T-cell (primary cell): Measurements from ENCODE around the gene MMP10. TPM values are rescaled to one million over a fixed set of nuclear protein-coding genes. Genes with fewer than 3 reads are reported as not detected.
"Not testable (repeated sequence)": the region's sequence is repeated elsewhere in the genome, so short reads cannot be mapped to it uniquely, and the experiment has no call there.

Experiments
- ATAC-seq, 4 experiments: fragments of 200-7000 bp in 3 of 4; fragments of 150-1000 bp in 1 of 4; cut with Tn5 transposase; replicated peaks in 1 of 4; 1 replicate in 3 of 4; 2 replicates in 1 of 4; pipeline ENCODE4 v1.10.0; 2021; ENCODE audit warnings: moderate library complexity in 3 of 4, mild to moderate bottlenecking in 2 of 4, moderate number of reproducible peaks in 1 of 4
- CTCF ChIA-PET, 2 donors: fragments of 300-600 bp; sonication (Branson Sonifier 250); formaldehyde crosslinking; loops; one replicate each; lab custom pipeline; 2022; ENCODE audit warnings: antibody characterized with exemption in 2 of 2; lab: Charles Lee
- POLR2A ChIA-PET, 2 donors: fragments of 300-600 bp; sonication (Branson Sonifier 250); formaldehyde crosslinking; loops; one replicate each; lab custom pipeline; 2022; ENCODE audit warnings: antibody characterized with exemption in 2 of 2; lab: Charles Lee
- DNase-seq, 35 experiments: peaks; one replicate each; pipeline versions ENCODE4 v3.0.0 to v3.0.0-alpha.2; 2013 to 2023
- H3K27ac ChIP-seq: one replicate; pipeline ENCODE4 v1.5.1; 2013; ENCODE audit warnings: low read length
- H3K27me3 ChIP-seq, 2 experiments: replicated peaks in 1 of 2; 1 replicate in 1 of 2; 2 replicates in 1 of 2; pipeline versions ENCODE4 v1.6.1 to v1.7.0; 2013; ENCODE audit warnings: low read length in 1 of 2, mixed read lengths in 1 of 2; ENCODE audit not compliant: control insufficient read depth in 2 of 2, insufficient read depth in 2 of 2; ENCODE audit errors: extremely low read depth in 1 of 2
- H3K36me3 ChIP-seq, 2 donors: 1 replicate in 1 of 2; 2 replicates in 1 of 2; pipeline versions ENCODE4 v1.6.1 to v1.7.0; 2013; ENCODE audit warnings: low read length in 1 of 2; ENCODE audit not compliant: control insufficient read depth in 2 of 2, insufficient read depth in 1 of 2; ENCODE audit errors: extremely low read depth in 1 of 2
- H3K4me1 ChIP-seq, 2 experiments: 1 replicate in 1 of 2; 2 replicates in 1 of 2; pipeline versions ENCODE4 v1.6.1 to v1.7.0; 2013; ENCODE audit warnings: low read length in 2 of 2, mixed read lengths in 1 of 2; ENCODE audit not compliant: insufficient read depth in 2 of 2, control insufficient read depth in 1 of 2; ENCODE audit errors: extremely low read depth in 1 of 2
- H3K4me3 ChIP-seq, 2 donors: 1 replicate in 1 of 2; 2 replicates in 1 of 2; pipeline versions ENCODE4 v1.5.1 to v1.7.0; 2013; ENCODE audit warnings: mild to moderate bottlenecking in 2 of 2, low read length in 1 of 2, moderate library complexity in 1 of 2; ENCODE audit not compliant: control insufficient read depth in 1 of 2; ENCODE audit errors: extremely low read depth in 1 of 2
- H3K9me3 ChIP-seq: 2 replicates; pipeline ENCODE4 v1.7.0; 2013
- H3K27ac Mint-ChIP-seq, 2 donors: one replicate each; pipeline ENCODE4 v1.8.0; 2020 to 2021; ENCODE audit warnings: mild to moderate bottlenecking in 2 of 2, mixed read lengths in 2 of 2
- H3K27me3 Mint-ChIP-seq, 2 donors: one replicate each; pipeline ENCODE4 v1.8.0; 2021 to 2022; ENCODE audit warnings: mixed read lengths in 2 of 2
- H3K36me3 Mint-ChIP-seq: one replicate; pipeline ENCODE4 v1.8.0; 2021; ENCODE audit warnings: mixed read lengths
- H3K4me1 Mint-ChIP-seq, 3 donors: one replicate each; pipeline ENCODE4 v1.8.0; 2020 to 2022; ENCODE audit warnings: mixed read lengths in 3 of 3, mild to moderate bottlenecking in 1 of 3
- H3K4me3 Mint-ChIP-seq, 3 donors: one replicate each; pipeline ENCODE4 v1.8.0; 2020 to 2022; ENCODE audit warnings: mild to moderate bottlenecking in 3 of 3, mixed read lengths in 3 of 3, moderate library complexity in 3 of 3
- H3K9me3 Mint-ChIP-seq, 3 donors: one replicate each; pipeline ENCODE4 v1.8.0; 2020 to 2022; ENCODE audit warnings: mixed read lengths in 3 of 3
- WGBS: methylation state at CpG from one replicate; pipeline ENCODE4 v1.1.5; 2013; ENCODE audit warnings: missing lambda C conversion rate; ENCODE audit not compliant: insufficient coverage; 5-methylcytosine and 5-hydroxymethylcytosine counted together
- total RNA-seq, 35 experiments: library from RNA in 6 of 35; stranded (reverse) in 6 of 35; fragments of 120-200 nt in 1 of 35; gene quantifications; one replicate each; pipeline versions ENCODE4 v1.2.1 to v1.2.4 and lab custom pipeline; 2013 to 2026

Gene MMP10
- total RNA-seq, 5 donors from 2014 or later (not counting 1 experiment from before 2014, with no cell fraction given): not detected

DNA sequence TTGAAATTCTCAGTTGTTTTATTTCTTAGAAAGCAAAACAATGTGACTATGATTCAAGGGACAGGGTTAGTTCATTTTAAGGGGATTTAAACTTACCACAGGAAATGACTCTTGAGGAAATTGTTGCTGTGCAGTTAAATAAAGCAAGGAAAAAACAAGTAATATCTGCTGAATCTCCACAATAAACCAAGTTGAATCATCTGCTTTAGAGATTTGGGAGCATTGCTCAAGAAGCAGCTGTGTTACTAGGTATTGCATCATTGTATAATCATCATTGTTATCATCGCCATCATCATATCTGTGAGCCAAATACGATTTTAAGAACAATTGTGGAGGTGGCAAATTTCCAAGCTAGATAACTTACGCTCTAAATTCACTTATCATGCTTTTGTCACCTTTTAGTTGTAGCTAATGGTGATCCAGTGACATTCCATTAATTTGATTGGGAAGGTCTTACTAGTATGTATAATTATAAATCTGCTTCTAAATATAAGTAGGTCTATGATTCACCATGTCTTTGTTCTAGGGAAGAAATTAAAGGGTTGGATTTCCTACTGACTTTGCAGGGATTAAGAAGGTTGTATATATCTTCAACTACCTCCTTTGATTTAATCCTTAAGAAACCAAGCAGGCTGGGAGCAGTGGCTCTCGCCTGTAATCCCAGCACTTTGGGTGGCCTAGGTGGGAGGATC, 19.9 kb downstream of the MMP10 start:
- Histone ChIP-seq H3K27me3 (peaks cover 0 to 2% of the 10 kb centered on the region in 2 experiments), H3K4me3 (no peak overlapping the region), H3K36me3 (no peaks in the 10 kb centered on the region), H3K27ac (no peak overlapping the region), H3K4me1 (no peaks in the 10 kb centered on the region), H3K9me3 (no peaks in the 10 kb centered on the region)
- no peaks in the 10 kb centered on the region for H3K9me3 Mint-ChIP-seq
- DNase-seq (no peak), ATAC-seq (no peak)
- POLR2A ChIA-PET: no interaction called here
- no peak overlapping the region for H3K4me3 Mint-ChIP-seq
- H3K36me3 Mint-ChIP-seq: no peaks in the 10 kb centered on the region
- no peak overlapping the region for H3K27ac Mint-ChIP-seq
- no peaks in the 10 kb centered on the region for H3K4me1 Mint-ChIP-seq
- no CpG with 5 or more reads among the region's 4 CpGs for WGBS
- CTCF ChIA-PET: no interaction called here
- H3K27me3 Mint-ChIP-seq: peaks cover 10 to 27% of the 10 kb centered on the region in 2 donors

DNA sequence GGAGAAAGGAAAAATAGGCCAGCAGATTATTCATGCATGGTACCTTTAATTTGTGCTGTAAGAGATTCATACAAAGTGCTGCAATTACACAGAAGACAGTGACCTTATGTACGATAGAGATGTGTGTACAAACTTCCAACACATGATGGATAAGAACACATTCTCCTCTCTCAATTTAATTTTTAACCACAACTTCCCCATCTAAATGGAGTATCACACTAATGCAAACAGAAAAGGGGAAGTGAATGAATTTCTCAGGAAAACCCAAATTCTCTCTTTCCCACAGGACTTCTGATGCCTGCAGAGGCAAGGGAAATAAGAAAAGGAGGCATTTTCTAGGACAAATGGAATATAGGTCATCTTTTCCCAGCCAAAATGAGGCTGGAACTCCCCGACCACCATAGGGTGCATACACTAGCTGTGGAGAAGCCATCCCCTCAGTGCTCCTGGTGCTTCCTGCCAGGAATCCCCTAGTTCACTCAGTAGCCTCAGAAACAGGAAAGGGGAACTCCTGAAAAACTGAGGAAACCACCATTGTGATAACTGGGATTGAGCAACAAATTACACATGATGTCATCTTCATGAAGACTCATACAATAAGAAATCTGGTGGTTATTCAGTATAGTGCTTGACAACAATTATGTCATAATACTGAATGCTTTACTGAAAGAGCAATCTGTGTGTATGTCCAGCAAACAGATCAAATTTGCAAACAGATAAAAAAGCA, 22.4 kb downstream of the MMP10 start:
- ATAC-seq (no peak), DNase-seq (no peak)
- H3K4me3 ChIP-seq: no peak overlapping the region
- H3K36me3 ChIP-seq: no peaks in the 10 kb centered on the region
- H3K9me3 ChIP-seq: peaks cover 2% of the 10 kb centered on the region
- Mint-ChIP-seq H3K4me1 (no peaks in the 10 kb centered on the region), H3K4me3 (no peak overlapping the region), H3K27ac (no peak overlapping the region), H3K9me3 (no peaks in the 10 kb centered on the region), H3K36me3 (no peaks in the 10 kb centered on the region), H3K27me3 (peaks cover 18 to 32% of the 10 kb centered on the region in 2 donors)
- no CpG with 5 or more reads among the region's 2 CpGs for WGBS
- H3K27me3 ChIP-seq: peaks cover 0 to 2% of the 10 kb centered on the region in 2 experiments
- H3K27ac ChIP-seq: no peak overlapping the region
- POLR2A ChIA-PET: no interaction called here
- H3K4me1 ChIP-seq: no peaks in the 10 kb centered on the region
- CTCF ChIA-PET: no interaction called here

DNA sequence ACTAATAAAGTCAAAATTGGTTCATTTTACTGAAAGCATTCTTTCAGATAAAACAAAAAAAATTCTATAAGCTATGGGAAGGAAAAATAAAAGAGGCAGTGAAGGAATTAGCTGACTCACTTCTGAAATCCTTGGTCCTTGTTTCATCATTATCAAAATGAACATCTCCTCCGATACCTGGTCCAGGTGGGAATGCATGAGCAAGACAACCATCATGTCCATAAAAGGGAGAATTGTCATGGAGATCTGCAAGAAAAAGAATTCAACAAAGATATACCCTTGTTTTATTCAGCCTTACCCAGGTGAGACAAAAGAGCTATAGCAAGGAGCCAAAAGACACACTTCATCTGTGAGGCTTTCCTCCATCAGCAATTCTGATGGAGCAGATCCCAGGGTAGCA, 27.2 kb downstream of the MMP10 start:
- Histone ChIP-seq H3K27me3 (peaks cover 0 to 6% of the 10 kb centered on the region in 2 experiments), H3K36me3 (no peaks in the 10 kb centered on the region), H3K9me3 (peaks cover 2% of the 10 kb centered on the region), H3K4me1 (no peaks in the 10 kb centered on the region), H3K27ac (no peak overlapping the region), H3K4me3 (no peak overlapping the region)
- WGBS: no CpG with 5 or more reads among the region's 1 CpG
- no peaks in the 10 kb centered on the region for H3K4me1 Mint-ChIP-seq
- peaks cover 18 to 35% of the 10 kb centered on the region in 2 donors for H3K27me3 Mint-ChIP-seq
- H3K36me3 Mint-ChIP-seq: no peaks in the 10 kb centered on the region
- peaks cover 0 to 13% (median 3%) of the 10 kb centered on the region in 3 donors for H3K9me3 Mint-ChIP-seq
- ATAC-seq (no peak), DNase-seq (no peak)
- POLR2A ChIA-PET: no interaction called here
- no peak overlapping the region for H3K4me3 Mint-ChIP-seq
- CTCF ChIA-PET: no interaction called here
- H3K27ac Mint-ChIP-seq: no peak overlapping the region

DNA sequence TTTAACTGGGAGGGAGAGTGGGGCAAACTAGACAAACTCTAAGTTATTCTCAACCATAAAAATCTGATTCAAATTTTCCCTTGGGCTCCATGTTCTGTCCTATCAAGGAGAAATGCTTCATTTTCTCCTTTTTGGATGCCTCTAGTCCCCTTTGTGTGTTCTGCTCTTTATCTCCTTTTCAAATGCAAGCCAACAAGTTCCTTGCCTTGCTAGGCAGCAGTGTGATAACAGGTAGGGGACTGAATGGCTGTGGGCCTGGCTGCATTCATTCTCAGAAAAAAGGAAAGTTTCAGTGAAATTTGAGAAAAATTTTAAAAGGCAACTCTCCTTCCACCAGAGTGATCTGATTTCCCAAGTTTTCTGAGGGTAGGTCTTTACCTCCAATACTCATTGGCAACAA, 28.8 kb downstream of the MMP10 start:
- H3K4me1 ChIP-seq: no peaks in the 10 kb centered on the region
- H3K9me3 ChIP-seq: peaks cover 2% of the 10 kb centered on the region
- CTCF ChIA-PET: no interaction called here
- Mint-ChIP-seq H3K9me3 (peaks cover 5 to 19% (median 6%) of the 10 kb centered on the region in 3 donors), H3K4me1 (no peaks in the 10 kb centered on the region), H3K36me3 (no peaks in the 10 kb centered on the region), H3K4me3 (no peak overlapping the region), H3K27me3 (peaks cover 18 to 30% of the 10 kb centered on the region in 2 donors), H3K27ac (no peak overlapping the region)
- DNase-seq (no peak), ATAC-seq (no peak)
- H3K4me3 ChIP-seq: no peak overlapping the region
- H3K36me3 ChIP-seq: no peaks in the 10 kb centered on the region
- POLR2A ChIA-PET: no interaction called here
- H3K27me3 ChIP-seq: peaks cover 0 to 4% of the 10 kb centered on the region in 2 experiments
- no peak overlapping the region for H3K27ac ChIP-seq

DNA sequence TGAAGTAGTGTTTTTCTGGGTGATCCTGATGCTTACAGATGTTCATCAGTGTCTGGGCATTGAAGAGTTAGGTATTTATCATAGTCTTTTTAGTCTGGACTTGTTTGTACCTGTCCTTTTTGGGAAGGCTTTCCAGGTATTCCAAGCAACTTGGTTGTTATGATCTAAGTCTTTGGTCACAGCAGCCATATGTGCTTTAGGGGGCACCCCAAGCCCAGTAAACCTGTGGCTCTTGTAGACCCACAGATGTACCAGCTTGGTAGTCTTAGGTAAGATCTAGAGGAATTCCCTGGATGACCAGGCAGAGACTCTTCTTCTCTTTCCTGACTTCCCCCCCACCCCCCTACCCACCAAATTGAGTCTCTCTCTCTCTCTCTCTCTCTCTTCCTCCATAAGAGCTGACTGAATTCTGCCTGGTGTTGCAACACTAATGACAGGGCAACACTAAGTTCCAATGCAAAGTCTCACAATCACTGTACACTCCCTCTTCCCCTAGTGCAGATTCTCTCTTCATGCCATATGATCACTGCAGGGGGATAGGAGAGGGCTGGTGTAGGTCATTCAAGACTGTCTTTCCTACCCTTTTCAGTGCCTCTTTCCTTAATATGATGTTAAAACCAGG, 31.2 kb downstream of the MMP10 start:
- no peak overlapping the region for H3K27ac ChIP-seq
- no peaks in the 10 kb centered on the region for H3K4me1 ChIP-seq
- CTCF ChIA-PET: interaction anchor here in 1 of 2 donors (0.6 kb wide), 1 partner anchor 16 kb away, joined by 3 read pairs; no protein-coding TSS in a partner anchor
- H3K27ac Mint-ChIP-seq: no peak overlapping the region
- ATAC-seq: no peak
- H3K4me1 Mint-ChIP-seq: no peaks in the 10 kb centered on the region
- H3K36me3 Mint-ChIP-seq: no peaks in the 10 kb centered on the region
- H3K9me3 Mint-ChIP-seq: peaks cover 5 to 19% (median 6%) of the 10 kb centered on the region in 3 donors
- peaks cover 0 to 4% of the 10 kb centered on the region in 2 experiments for H3K27me3 ChIP-seq
- no peaks in the 10 kb centered on the region for H3K9me3 ChIP-seq
- H3K4me3 ChIP-seq: no peak overlapping the region
- no peaks in the 10 kb centered on the region for H3K36me3 ChIP-seq
- H3K27me3 Mint-ChIP-seq: peaks cover 9 to 19% of the 10 kb centered on the region in 2 donors
- no peak overlapping the region for H3K4me3 Mint-ChIP-seq
- DNase-seq: no peak
- POLR2A ChIA-PET: no interaction called here

- H3K27ac Mint-ChIP-seq, H3K36me3 ChIP-seq, POLR2A ChIA-PET, H3K27me3 ChIP-seq, H3K4me3 Mint-ChIP-seq, H3K4me1 ChIP-seq, ATAC-seq, H3K27ac ChIP-seq, H3K36me3 Mint-ChIP-seq, H3K9me3 ChIP-seq, H3K4me3 ChIP-seq, DNase-seq, H3K4me1 Mint-ChIP-seq: not testable (repeated sequence)
- peaks cover 6 to 14% of the 10 kb centered on the region in 2 donors for H3K27me3 Mint-ChIP-seq
- peaks cover 5 to 19% (median 6%) of the 10 kb centered on the region in 3 donors for H3K9me3 Mint-ChIP-seq
- WGBS: 94% methylated on average over 18 of the region's 32 CpGs
- CTCF ChIA-PET: interaction anchor here in 1 of 2 donors (0.6 kb wide), 1 partner anchor 78 kb away, joined by 3 read pairs; no protein-coding TSS in a partner anchor
These were observed 33.5 kb downstream of the MMP10 start for GRCh38 chr11:102746746-102747578.
